Fibroblast of lung (primary cell): Measurements from ENCODE around the gene PGC. TPM values are rescaled to one million over a fixed set of nuclear protein-coding genes. Genes with fewer than 3 reads are reported as not detected.

Experiments used
- DNase-seq, 2 donors: peaks; one replicate each; pipeline versions ENCODE4 v3.0.0 to v3.0.0-alpha.2; 2010; ENCODE audit warnings: low read depth in 2 of 2
- H2AFZ ChIP-seq: 2 replicates; pipeline ENCODE4 v1.5.1; 2012; ENCODE audit warnings: low read length, control low read depth, inconsistent platforms
- H3K27ac ChIP-seq: 2 replicates; pipeline ENCODE4 v1.5.1; 2011; ENCODE audit warnings: low read length, control low read depth; ENCODE audit not compliant: insufficient read depth
- H3K27me3 ChIP-seq: 2 replicates; pipeline ENCODE4 v1.5.1; 2011; ENCODE audit warnings: mild to moderate bottlenecking, low read length; ENCODE audit not compliant: control insufficient read depth, insufficient read depth
- H3K36me3 ChIP-seq: 2 replicates; pipeline ENCODE4 v1.5.1; 2011; ENCODE audit warnings: low read length; ENCODE audit not compliant: control insufficient read depth, insufficient read depth
- H3K4me1 ChIP-seq: 2 replicates; pipeline ENCODE4 v1.5.1; 2011; ENCODE audit warnings: low read length; ENCODE audit not compliant: control insufficient read depth, insufficient read depth; ENCODE audit errors: extremely low read depth
- H3K4me2 ChIP-seq: 2 replicates; pipeline ENCODE4 v1.5.1; 2011; ENCODE audit warnings: low read length, control low read depth; ENCODE audit not compliant: insufficient read depth; ENCODE audit errors: extremely low read depth
- H3K4me3 ChIP-seq, 4 experiments: fragments of 200-600 bp in 1 of 4; sonication (generic) in 1 of 4; replicated peaks in 1 of 4; 2 replicates each; pipeline ENCODE4 v1.5.1; 2011 to 2016; ENCODE audit warnings: low read length in 4 of 4, low read depth in 3 of 4, mild to moderate bottlenecking in 3 of 4, control low read depth in 2 of 4, inconsistent platforms in 1 of 4, mixed read lengths in 1 of 4; ENCODE audit not compliant: insufficient read depth in 1 of 4; ENCODE audit errors: control extremely low read depth in 1 of 4
- H3K79me2 ChIP-seq: 2 replicates; pipeline ENCODE4 v1.5.1; 2012; ENCODE audit warnings: mild to moderate bottlenecking, low read length, inconsistent platforms; ENCODE audit not compliant: control insufficient read depth, insufficient read depth
- H3K9ac ChIP-seq: 2 replicates; pipeline ENCODE4 v1.5.1; 2011; ENCODE audit warnings: mild to moderate bottlenecking, low read length, control low read depth; ENCODE audit not compliant: insufficient read depth
- H3K9me3 ChIP-seq: 2 replicates; pipeline ENCODE4 v1.5.1; 2012; ENCODE audit warnings: low read depth, low read length; ENCODE audit not compliant: control insufficient read depth, insufficient read depth
- H4K20me1 ChIP-seq: 2 replicates; pipeline ENCODE4 v1.5.1; 2011; ENCODE audit warnings: low read length; ENCODE audit not compliant: control insufficient read depth, insufficient read depth; ENCODE audit errors: extremely low read depth
- EZH2 ChIP-seq: IDR thresholded peaks from 2 replicates; pipeline ENCODE4 v1.5.1; 2012; ENCODE audit warnings: low read length, control low read depth, mild to moderate bottlenecking; ENCODE audit errors: missing control alignments
- polyA plus RNA-seq, 2 donors: library from polyadenylated mRNA; depleted of rRNA in 1 of 2; stranded (reverse) in 1 of 2; unstranded in 1 of 2; fragments of >200 nt; gene quantifications; 2 replicates each; pipeline ENCODE4 v1.2.1, GENCODE V29; 2011 to 2012; ENCODE audit warnings: missing spikeins in 1 of 2
- total RNA-seq: library from RNA; depleted of rRNA; stranded (reverse); fragments of >200 nt; gene quantifications from 2 replicates; pipeline ENCODE4 v1.2.1, GENCODE V29; 2014
- TF ChIP-seq, protein P1 (sequence below), 2 donors: IDR thresholded peaks in 1 of 2; conservative IDR thresholded peaks in 1 of 2; 1 replicate in 1 of 2; 2 replicates in 1 of 2; pipeline ENCODE4 v1.5.1; 2011 to 2012; ENCODE audit warnings: low read length in 2 of 2, control low read depth in 1 of 2, inconsistent platforms in 1 of 2, low read depth in 1 of 2, mild to moderate bottlenecking in 1 of 2

Gene PGC
- total and polyA plus RNA-seq, 2 donors (not counting 1 experiment from before 2014, with no cell fraction given) = not detected

DNA sequence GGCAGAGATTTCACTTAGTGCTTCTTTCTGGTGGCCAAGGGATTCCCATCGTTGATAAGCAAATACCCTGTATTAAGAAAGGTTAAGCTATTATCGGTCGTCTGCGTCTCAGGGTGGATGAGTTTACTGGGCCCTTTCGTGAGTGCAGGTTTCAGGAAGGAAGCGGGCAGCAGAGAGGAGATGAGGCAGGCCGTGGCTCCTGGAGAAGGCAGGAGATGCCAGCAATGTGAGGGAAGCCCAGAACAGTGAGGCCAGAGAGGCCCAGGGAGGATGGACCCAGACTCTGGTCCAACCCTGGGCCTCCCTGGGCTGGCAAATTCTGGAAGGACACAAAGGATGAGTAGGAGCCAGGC is 23.0 kb downstream of the PGC start:
- no peak for DNase-seq

DNA sequence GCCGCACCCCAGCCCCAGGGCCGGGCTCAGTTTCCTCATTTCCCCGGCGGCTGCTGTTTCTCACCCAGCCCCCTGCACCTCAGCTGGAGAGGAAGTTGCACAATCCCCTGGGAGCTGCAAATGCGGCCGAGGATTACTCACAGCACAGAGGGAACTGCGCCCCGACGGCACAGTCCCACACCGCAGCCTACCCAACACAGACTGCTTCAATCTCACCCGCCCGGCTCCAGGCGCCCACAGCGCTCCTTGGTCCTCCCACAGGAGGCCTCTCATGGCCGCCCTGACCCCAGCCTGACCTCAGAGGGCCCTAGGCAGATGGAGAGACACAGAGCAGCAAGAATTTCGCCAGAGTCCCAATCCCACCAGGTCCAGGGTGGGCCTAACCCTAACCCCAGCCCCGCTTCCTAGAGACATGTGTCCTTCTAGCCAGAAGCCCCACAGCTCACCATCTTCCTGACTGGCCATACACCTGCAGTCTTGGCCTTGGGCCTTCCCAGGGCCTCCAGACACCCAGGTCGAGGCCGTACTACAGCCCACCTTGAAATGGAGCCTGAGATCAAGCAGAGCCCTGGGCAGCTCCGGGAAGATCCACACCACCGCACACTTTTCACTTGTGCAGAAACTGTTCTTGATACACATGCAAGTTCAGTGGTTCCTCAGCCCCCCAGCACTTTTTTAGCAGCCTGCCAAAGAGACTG is 23.5 kb downstream of the PGC start:
- TF ChIP-seq EZH2 = no peak
- TF ChIP-seq, protein P1, sequence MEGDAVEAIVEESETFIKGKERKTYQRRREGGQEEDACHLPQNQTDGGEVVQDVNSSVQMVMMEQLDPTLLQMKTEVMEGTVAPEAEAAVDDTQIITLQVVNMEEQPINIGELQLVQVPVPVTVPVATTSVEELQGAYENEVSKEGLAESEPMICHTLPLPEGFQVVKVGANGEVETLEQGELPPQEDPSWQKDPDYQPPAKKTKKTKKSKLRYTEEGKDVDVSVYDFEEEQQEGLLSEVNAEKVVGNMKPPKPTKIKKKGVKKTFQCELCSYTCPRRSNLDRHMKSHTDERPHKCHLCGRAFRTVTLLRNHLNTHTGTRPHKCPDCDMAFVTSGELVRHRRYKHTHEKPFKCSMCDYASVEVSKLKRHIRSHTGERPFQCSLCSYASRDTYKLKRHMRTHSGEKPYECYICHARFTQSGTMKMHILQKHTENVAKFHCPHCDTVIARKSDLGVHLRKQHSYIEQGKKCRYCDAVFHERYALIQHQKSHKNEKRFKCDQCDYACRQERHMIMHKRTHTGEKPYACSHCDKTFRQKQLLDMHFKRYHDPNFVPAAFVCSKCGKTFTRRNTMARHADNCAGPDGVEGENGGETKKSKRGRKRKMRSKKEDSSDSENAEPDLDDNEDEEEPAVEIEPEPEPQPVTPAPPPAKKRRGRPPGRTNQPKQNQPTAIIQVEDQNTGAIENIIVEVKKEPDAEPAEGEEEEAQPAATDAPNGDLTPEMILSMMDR (conservative IDR thresholded peaks at IDR 0.05 in 1 of 2, IDR thresholded peaks at IDR 0.05 in 1 of 2; ENCODE audit: low read depth in 1 of 2, low read length in 2 of 2) = no peak
- Histone ChIP-seq H3K4me2 (no peak overlapping the region), H2AFZ (no peak overlapping the region), H3K4me3 (peak overlapping the region in 1 of 4 experiments; percentile 12), H3K4me1 (peaks cover 5% of the 10 kb centered on the region), H3K79me2 (no peaks in the 10 kb centered on the region), H3K9ac (no peak overlapping the region), H3K27ac (no peak overlapping the region), H3K9me3 (no peaks in the 10 kb centered on the region), H3K36me3 (no peaks in the 10 kb centered on the region), H3K27me3 (no peaks in the 10 kb centered on the region), H4K20me1 (no peaks in the 10 kb centered on the region)
- DNase-seq = peak; percentile 89

More for the DNA sequence above, 23.0 kb downstream of the PGC start:
- H3K36me3 ChIP-seq = no peaks in the 10 kb centered on the region
- H3K4me2 ChIP-seq = no peak overlapping the region
- H3K79me2 ChIP-seq = no peaks in the 10 kb centered on the region
- H3K27ac ChIP-seq = no peak overlapping the region
- no peaks in the 10 kb centered on the region for H3K9me3 ChIP-seq
- H3K27me3 ChIP-seq = no peaks in the 10 kb centered on the region
- no peak overlapping the region for H3K4me3 ChIP-seq
- no peak overlapping the region for H2AFZ ChIP-seq
- TF ChIP-seq, protein P1 (conservative IDR thresholded peaks at IDR 0.05 in 1 of 2, IDR thresholded peaks at IDR 0.05 in 1 of 2; ENCODE audit: low read depth in 1 of 2, low read length in 2 of 2) = no peak
- no peak for TF ChIP-seq EZH2
- H3K9ac ChIP-seq = no peak overlapping the region
- peaks cover 5% of the 10 kb centered on the region for H3K4me1 ChIP-seq
- no peaks in the 10 kb centered on the region for H4K20me1 ChIP-seq

DNA sequence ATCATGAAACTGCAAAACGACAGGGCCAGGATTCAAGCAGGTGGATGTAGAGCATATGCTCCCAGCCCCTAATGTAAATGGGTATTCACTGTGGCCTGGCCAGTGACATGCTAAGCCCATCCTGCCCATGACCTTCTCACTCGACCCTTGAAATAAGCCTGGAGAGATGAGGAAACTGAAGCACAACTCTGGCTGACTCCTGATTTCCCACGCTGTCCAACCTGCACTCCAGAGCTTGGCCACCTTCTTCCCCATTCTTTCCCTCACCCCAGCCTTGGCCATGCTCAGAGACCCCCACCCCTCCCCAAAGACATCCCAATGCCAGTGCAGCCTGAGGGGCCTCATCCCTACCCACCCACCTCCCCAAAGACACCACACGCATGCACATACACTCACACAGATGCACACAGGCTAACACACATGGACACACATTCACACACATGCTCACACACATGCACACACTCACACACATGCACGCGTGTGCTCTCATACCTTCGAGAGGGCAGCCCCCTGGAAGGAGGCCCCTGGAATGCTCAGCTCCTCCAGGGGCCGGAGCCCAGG is 24.1 kb downstream of the PGC start:
- Histone ChIP-seq H3K27ac (no peak overlapping the region), H3K4me1 (peaks cover 5% of the 10 kb centered on the region), H3K79me2 (no peaks in the 10 kb centered on the region), H3K9ac (no peak overlapping the region), H3K9me3 (no peaks in the 10 kb centered on the region), H3K27me3 (no peaks in the 10 kb centered on the region), H4K20me1 (no peaks in the 10 kb centered on the region), H3K4me3 (peak overlapping the region in 1 of 4 experiments; percentile 12), H2AFZ (peak overlapping the region; percentile 24), H3K36me3 (no peaks in the 10 kb centered on the region), H3K4me2 (no peak overlapping the region)
- DNase-seq = no peak
- TF ChIP-seq, protein P1 (conservative IDR thresholded peaks at IDR 0.05 in 1 of 2, IDR thresholded peaks at IDR 0.05 in 1 of 2; ENCODE audit: low read depth in 1 of 2, low read length in 2 of 2) = no peak
- TF ChIP-seq EZH2 = no peak
